Gastroesophageal sphincter (tissue), 4 donors: ENCODE measurements around the gene GPR150. TPM values are rescaled to one million over a fixed set of nuclear protein-coding genes. Genes with fewer than 3 reads are reported as not detected.

Source experiments
- ATAC-seq: fragments of 150-250 bp; one replicate; pipeline ENCODE4 v1.9.1; 2016; ENCODE audit warnings: mild to moderate bottlenecking, moderate library complexity
- H3K27ac ChIP-seq, 4 donors: fragments of 200-600 bp; sonication (generic) in 3 of 4; 1 replicate in 3 of 4; 2 replicates in 1 of 4; pipeline ENCODE4 v1.5.1; 2016 to 2019
- H3K27me3 ChIP-seq: fragments of 200-600 bp; sonication (generic); one replicate; pipeline ENCODE4 v1.5.1; 2019
- H3K36me3 ChIP-seq, 2 donors: fragments of 200-600 bp; sonication (generic); one replicate each; pipeline ENCODE4 v1.5.1; 2019; ENCODE audit warnings: control low read depth in 1 of 2
- H3K4me1 ChIP-seq, 3 donors: fragments of 200-600 bp; sonication (generic); 1 replicate in 2 of 3; 2 replicates in 1 of 3; pipeline ENCODE4 v1.5.1; 2016 to 2019; ENCODE audit warnings: control low read depth in 2 of 3
- H3K4me3 ChIP-seq, 2 donors: fragments of 200-600 bp; sonication (generic); one replicate each; pipeline ENCODE4 v1.5.1; 2019; ENCODE audit warnings: mild to moderate bottlenecking in 1 of 2, moderate library complexity in 1 of 2
- H3K9me3 ChIP-seq, 3 donors: fragments of 200-600 bp; sonication (generic); one replicate each; pipeline ENCODE4 v1.5.1; 2017 to 2019; ENCODE audit warnings: control low read depth in 2 of 3
- CTCF ChIP-seq, 4 experiments: fragments of 200-600 bp in 2 of 4; fragments of 450-650 bp in 2 of 4; sonication (generic) in 1 of 4; IDR thresholded peaks; one replicate each; pipeline ENCODE4 v1.5.1; 2017 to 2019; ENCODE audit warnings: antibody characterized with exemption in 4 of 4, mild to moderate bottlenecking in 2 of 4, moderate library complexity in 2 of 4
- EP300 ChIP-seq: sonication (generic); formaldehyde crosslinking; IDR thresholded peaks from one replicate; pipeline ENCODE4 v1.6.1; 2017; ENCODE audit warnings: antibody characterized with exemption, mild to moderate bottlenecking
- POLR2A ChIP-seq, 2 donors: fragments of 450-650 bp; IDR thresholded peaks; one replicate each; pipeline ENCODE4 v1.6.1; 2017; ENCODE audit warnings: antibody characterized with exemption in 2 of 2, mild to moderate bottlenecking in 2 of 2, moderate library complexity in 1 of 2
- POLR2AphosphoS5 ChIP-seq: sonication (generic); formaldehyde crosslinking; IDR thresholded peaks from one replicate; pipeline ENCODE4 v1.6.1; 2017; ENCODE audit warnings: antibody characterized with exemption
- WGBS, 2 donors: methylation state at CpG; one replicate each; pipeline ENCODE4 v1.1.5; 2018; ENCODE audit warnings: low coverage in 1 of 2; 5-methylcytosine and 5-hydroxymethylcytosine counted together
- total RNA-seq, 4 donors: library from RNA; depleted of rRNA; stranded (reverse); fragments of >200 nt; gene quantifications; one replicate each; pipeline ENCODE4 v1.1.0, GENCODE V29; 2016

GPR150 gene
- total RNA-seq, 4 donors from 2014 or later = 0.31 to 0.39 TPM; not detected in 2

- 87 to 100% methylated on average over 1 of the region's 1 CpG for WGBS, 2 donors
- no peaks in the 10 kb centered on the region for H3K4me1 ChIP-seq
- H3K27me3 ChIP-seq = no peaks in the 10 kb centered on the region
- H3K9me3 ChIP-seq = no peaks in the 10 kb centered on the region
- peaks cover 3 to 20% of the 10 kb centered on the region in 2 donors for H3K36me3 ChIP-seq
- no peak for TF ChIP-seq CTCF (IDR thresholded peaks at IDR 0.05)
- TF ChIP-seq EP300 = no peak
- no peak for TF ChIP-seq POLR2A (IDR thresholded peaks at IDR 0.05)
- no peak for TF ChIP-seq POLR2AphosphoS5
- H3K27ac ChIP-seq = no peak overlapping the region
- no peak for ATAC-seq
- H3K4me3 ChIP-seq = no peak overlapping the region
These were observed 13.5 kb upstream of the GPR150 start for GRCh38 chr5:95606419-95606818.

- ATAC-seq = no peak
- no peak overlapping the region for H3K4me3 ChIP-seq
- no peak for TF ChIP-seq EP300
- TF ChIP-seq CTCF (IDR thresholded peaks at IDR 0.05) = no peak
- TF ChIP-seq POLR2A (IDR thresholded peaks at IDR 0.05) = no peak
- TF ChIP-seq POLR2AphosphoS5 = no peak
- H3K4me1 ChIP-seq = no peaks in the 10 kb centered on the region
- H3K9me3 ChIP-seq = peaks cover 0 to 15% (median 0%) of the 10 kb centered on the region in 3 donors
- H3K36me3 ChIP-seq = no peaks in the 10 kb centered on the region
- WGBS, 2 donors = 21 to 24% methylated on average over 2 to 3 of the region's 3 CpGs
- no peak overlapping the region for H3K27ac ChIP-seq
- H3K27me3 ChIP-seq = no peaks in the 10 kb centered on the region
These were observed 10.2 kb upstream of the GPR150 start for GRCh38 chr5:95609711-95610110.

GRCh38 chr5:95610546-95610945 is 9.3 kb upstream of the GPR150 start:
- no peaks in the 10 kb centered on the region for H3K36me3 ChIP-seq
- 89 to 94% methylated on average over 1 to 7 of the region's 7 CpGs for WGBS, 2 donors
- no peak overlapping the region for H3K4me3 ChIP-seq
- ATAC-seq = no peak
- TF ChIP-seq EP300 = no peak
- TF ChIP-seq CTCF (IDR thresholded peaks at IDR 0.05) = no peak
- no peak for TF ChIP-seq POLR2AphosphoS5
- TF ChIP-seq POLR2A (IDR thresholded peaks at IDR 0.05) = no peak
- peaks cover 0 to 15% (median 0%) of the 10 kb centered on the region in 3 donors for H3K9me3 ChIP-seq
- H3K27me3 ChIP-seq = no peaks in the 10 kb centered on the region
- no peak overlapping the region for H3K27ac ChIP-seq
- no peaks in the 10 kb centered on the region for H3K4me1 ChIP-seq

- peaks cover 0 to 15% (median 0%) of the 10 kb centered on the region in 3 donors for H3K9me3 ChIP-seq
- TF ChIP-seq POLR2A (IDR thresholded peaks at IDR 0.05) (no peak), POLR2AphosphoS5 (no peak), EP300 (no peak), CTCF (IDR thresholded peaks at IDR 0.05) (no peak)
- no peaks in the 10 kb centered on the region for H3K27me3 ChIP-seq
- H3K27ac ChIP-seq = no peak overlapping the region
- H3K4me1 ChIP-seq = no peaks in the 10 kb centered on the region
- H3K4me3 ChIP-seq = no peak overlapping the region
- no peak for ATAC-seq
- no peaks in the 10 kb centered on the region for H3K36me3 ChIP-seq
- 82 to 94% methylated on average over 3 of the region's 3 CpGs for WGBS, 2 donors
These were observed 8.5 kb upstream of the GPR150 start for GRCh38 chr5:95611396-95611795.

GRCh38 chr5:95613514-95613913 is 6.4 kb upstream of the GPR150 start:
- TF ChIP-seq EP300 (no peak), POLR2A (IDR thresholded peaks at IDR 0.05) (no peak), POLR2AphosphoS5 (no peak), CTCF (IDR thresholded peaks at IDR 0.05) (no peak)
- H3K36me3 ChIP-seq = no peaks in the 10 kb centered on the region
- H3K4me1 ChIP-seq = no peaks in the 10 kb centered on the region
- no peak overlapping the region for H3K27ac ChIP-seq
- ATAC-seq = no peak
- peaks cover 0 to 15% (median 0%) of the 10 kb centered on the region in 3 donors for H3K9me3 ChIP-seq
- WGBS, 2 donors = 78 to 89% methylated on average over 1 of the region's 1 CpG
- peaks cover 3% of the 10 kb centered on the region for H3K27me3 ChIP-seq
- H3K4me3 ChIP-seq = no peak overlapping the region
